ENCODE results near the gene NBPF15.
"Not testable (repeated sequence)": the region's sequence is repeated elsewhere in the genome, so short reads cannot be mapped to it uniquely, and the experiment has no call there.

The NBPF15 gene, protein sequence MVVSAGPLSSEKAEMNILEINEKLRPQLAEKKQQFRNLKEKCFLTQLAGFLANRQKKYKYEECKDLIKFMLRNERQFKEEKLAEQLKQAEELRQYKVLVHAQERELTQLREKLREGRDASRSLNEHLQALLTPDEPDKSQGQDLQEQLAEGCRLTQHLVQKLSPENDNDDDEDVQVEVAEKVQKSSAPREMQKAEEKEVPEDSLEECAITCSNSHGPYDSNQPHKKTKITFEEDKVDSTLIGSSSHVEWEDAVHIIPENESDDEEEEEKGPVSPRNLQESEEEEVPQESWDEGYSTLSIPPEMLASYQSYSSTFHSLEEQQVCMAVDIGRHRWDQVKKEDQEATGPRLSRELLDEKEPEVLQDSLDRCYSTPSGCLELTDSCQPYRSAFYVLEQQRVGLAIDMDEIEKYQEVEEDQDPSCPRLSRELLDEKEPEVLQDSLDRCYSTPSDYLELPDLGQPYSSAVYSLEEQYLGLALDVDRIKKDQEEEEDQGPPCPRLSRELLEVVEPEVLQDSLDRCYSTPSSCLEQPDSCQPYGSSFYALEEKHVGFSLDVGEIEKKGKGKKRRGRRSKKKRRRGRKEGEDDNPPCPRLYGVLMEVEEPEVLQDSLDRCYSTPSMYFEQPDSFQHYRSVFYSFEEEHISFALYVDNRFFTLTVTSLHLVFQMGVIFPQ

DNA sequence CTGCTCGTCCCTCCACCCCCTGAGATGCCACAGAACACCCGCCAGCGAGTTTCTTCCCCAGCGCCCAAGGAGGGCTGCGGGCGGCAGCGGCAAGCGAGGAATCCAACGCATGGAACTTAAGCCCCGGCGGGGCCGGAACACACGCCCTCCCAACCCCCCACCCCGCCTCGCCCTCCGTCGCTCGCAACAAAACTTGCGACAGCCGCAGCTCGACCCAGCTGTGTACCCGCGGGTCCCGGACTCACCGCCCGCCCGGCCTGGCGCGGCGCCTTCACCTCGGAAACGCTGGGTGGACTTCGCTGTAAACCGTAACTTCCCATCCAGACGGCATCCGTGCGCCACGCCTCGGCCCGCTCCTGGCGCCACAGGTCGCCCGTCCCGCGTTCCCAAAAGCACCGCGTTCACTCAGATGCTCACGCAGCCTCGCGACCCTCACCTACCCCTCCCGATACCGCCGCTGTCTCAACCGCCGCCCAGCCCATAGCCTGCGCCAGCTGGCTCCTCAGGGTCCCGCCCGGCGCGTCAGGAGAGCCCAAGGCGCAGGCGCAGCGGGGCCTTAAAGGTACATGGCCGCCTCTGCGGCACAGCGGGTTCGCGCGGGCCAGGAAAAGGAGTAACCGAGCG lies at the start of gene NBPF15:
NBPF15 (minus strand) TSS at position 534 of the 624 bp plus-strand sequence. CDS start 21,666 bp downstream, outside the sequence.
- not testable (repeated sequence) for TF ChIP-seq GATA3, GATA2 (IDR thresholded peaks at IDR 0.05; ENCODE audit: low read depth, low read length)

Measured in SH-SY5Y (cell line).